Prostate gland (tissue), 2 donors: Measurements from ENCODE around the gene STXBP6. TPM values are rescaled to one million over a fixed set of nuclear protein-coding genes. Genes with fewer than 3 reads are reported as not detected.

Source experiments
- DNase-seq: peaks from one replicate; pipeline ENCODE4 v3.0.0-alpha.2; 2019; ENCODE audit warnings: low spot score
- H3K27ac ChIP-seq, 2 donors: fragments of 200-600 bp; sonication (generic); 2 replicates each; pipeline ENCODE4 v1.5.1; 2017 to 2019
- H3K27me3 ChIP-seq: fragments of 200-600 bp; sonication (generic); replicated peaks from 2 replicates; pipeline ENCODE4 v1.5.1; 2019; ENCODE audit not compliant: insufficient read depth
- H3K36me3 ChIP-seq, 2 donors: fragments of 200-600 bp; sonication (generic); 1 replicate in 1 of 2; 2 replicates in 1 of 2; pipeline versions ENCODE4 v1.5.1 to v1.8.1; 2017 to 2019
- H3K4me1 ChIP-seq: fragments of 200-600 bp; sonication (generic); replicated peaks from 2 replicates; pipeline ENCODE4 v1.5.1; 2019
- H3K4me3 ChIP-seq, 2 donors: fragments of 200-600 bp; sonication (generic); 2 replicates each; pipeline ENCODE4 v1.5.1; 2017 to 2019
- H3K9me3 ChIP-seq: fragments of 200-600 bp; sonication (generic); 2 replicates; pipeline ENCODE4 v1.5.1; 2017
- CTCF ChIP-seq, 4 experiments: fragments of 200-600 bp in 2 of 4; fragments of 450-650 bp in 2 of 4; sonication (generic) in 2 of 4; IDR thresholded peaks; 1 replicate in 3 of 4; 2 replicates in 1 of 4; pipeline ENCODE4 v1.5.1; 2016 to 2019; ENCODE audit warnings: antibody characterized with exemption in 4 of 4, mild to moderate bottlenecking in 2 of 4, moderate library complexity in 2 of 4
- POLR2A ChIP-seq: fragments of 450-650 bp; IDR thresholded peaks from one replicate; pipeline ENCODE4 v1.6.1; 2016; ENCODE audit warnings: antibody characterized with exemption, mild to moderate bottlenecking
- POLR2AphosphoS5 ChIP-seq: sonication (generic); formaldehyde crosslinking; IDR thresholded peaks from one replicate; pipeline ENCODE4 v1.6.1; 2017; ENCODE audit warnings: antibody characterized with exemption
- WGBS: methylation state at CpG from one replicate; pipeline ENCODE4 v1.1.5; 2018; 5-methylcytosine and 5-hydroxymethylcytosine counted together
- intact Hi-C: fragments of 100-400 bp; cut with DNase I; formaldehyde crosslinking; loops from one replicate; pipeline ENCODE4 v1.14.2; 2022
- total RNA-seq, 2 donors: library from RNA; depleted of rRNA; stranded (reverse); fragments of >200 nt; gene quantifications; one replicate each; pipeline ENCODE4 v1.1.0, GENCODE V29; 2016

The STXBP6 gene
- total RNA-seq, 2 donors from 2014 or later = 12.4 to 32.3 TPM

- Histone ChIP-seq H3K4me1 (no peaks in the 10 kb centered on the region), H3K27me3 (no peaks in the 10 kb centered on the region), H3K4me3 (no peak overlapping the region), H3K36me3 (no peaks in the 10 kb centered on the region), H3K27ac (no peak overlapping the region), H3K9me3 (no peaks in the 10 kb centered on the region)
- TF ChIP-seq CTCF (IDR thresholded peaks at IDR 0.05) (no peak), POLR2A (no peak), POLR2AphosphoS5 (no peak)
- 62% methylated on average over 4 of the region's 4 CpGs for WGBS
- DNase-seq = no peak
- intact Hi-C loops = no loop called here
Measured at GRCh38 chr14:24861083-24861630, 188.8 kb downstream of the STXBP6 start.

- Histone ChIP-seq H3K9me3 (no peaks in the 10 kb centered on the region), H3K4me3 (no peak overlapping the region), H3K27ac (no peak overlapping the region), H3K36me3 (no peaks in the 10 kb centered on the region), H3K27me3 (no peaks in the 10 kb centered on the region), H3K4me1 (no peaks in the 10 kb centered on the region)
- 73% methylated on average over 5 of the region's 5 CpGs for WGBS
- TF ChIP-seq POLR2A = no peak
- no peak for TF ChIP-seq POLR2AphosphoS5
- TF ChIP-seq CTCF (IDR thresholded peaks at IDR 0.05) = no peak
- intact Hi-C loops = no loop called here
- DNase-seq = no peak
Measured at GRCh38 chr14:24859559-24859958, 190.4 kb downstream of the STXBP6 start.

- Histone ChIP-seq H3K9me3 (no peaks in the 10 kb centered on the region), H3K4me1 (no peaks in the 10 kb centered on the region), H3K4me3 (no peak overlapping the region), H3K27ac (no peak overlapping the region), H3K27me3 (no peaks in the 10 kb centered on the region), H3K36me3 (no peaks in the 10 kb centered on the region)
- no peak for TF ChIP-seq CTCF (IDR thresholded peaks at IDR 0.05)
- TF ChIP-seq POLR2A = no peak
- no peak for TF ChIP-seq POLR2AphosphoS5
- intact Hi-C loops = no loop called here
- no peak for DNase-seq
- 70% methylated on average over 4 of the region's 4 CpGs for WGBS
Measured at GRCh38 chr14:24858684-24859083, 191.3 kb downstream of the STXBP6 start.

- Histone ChIP-seq H3K36me3 (no peaks in the 10 kb centered on the region), H3K4me3 (no peak overlapping the region), H3K4me1 (no peaks in the 10 kb centered on the region), H3K9me3 (no peaks in the 10 kb centered on the region), H3K27ac (no peak overlapping the region), H3K27me3 (no peaks in the 10 kb centered on the region)
- DNase-seq = no peak
- intact Hi-C loops = no loop called here
- no peak for TF ChIP-seq CTCF (IDR thresholded peaks at IDR 0.05)
- TF ChIP-seq POLR2AphosphoS5 = no peak
- TF ChIP-seq POLR2A = no peak
- WGBS = 87% methylated on average over 4 of the region's 4 CpGs
Measured at GRCh38 chr14:24858052-24858451, 191.9 kb downstream of the STXBP6 start.

GRCh38 chr14:24857277-24857676, 192.7 kb downstream of the STXBP6 start:
- no peaks in the 10 kb centered on the region for H3K9me3 ChIP-seq
- H3K27ac ChIP-seq = no peak overlapping the region
- H3K27me3 ChIP-seq = no peaks in the 10 kb centered on the region
- H3K4me1 ChIP-seq = no peaks in the 10 kb centered on the region
- no peak for DNase-seq
- no peaks in the 10 kb centered on the region for H3K36me3 ChIP-seq
- WGBS = 83% methylated on average over 1 of the region's 1 CpG
- TF ChIP-seq CTCF (IDR thresholded peaks at IDR 0.05) (no peak), POLR2AphosphoS5 (no peak), POLR2A (no peak)
- intact Hi-C loops = no loop called here
- H3K4me3 ChIP-seq = no peak overlapping the region
